Esophagus muscularis mucosa (tissue), 4 donors: ENCODE data around the gene JMJD4. TPM values are rescaled to one million over a fixed set of nuclear protein-coding genes. Genes with fewer than 3 reads are reported as not detected.

Experiments used
- DNase-seq: peaks from one replicate; pipeline ENCODE4 v3.0.0-alpha.2; 2017; ENCODE audit errors: extremely low spot score
- H3K27ac ChIP-seq, 4 donors: fragments of 200-600 bp; sonication (generic); replicated peaks in 1 of 4; 1 replicate in 3 of 4; 2 replicates in 1 of 4; pipeline ENCODE4 v1.5.1; 2016 to 2019; ENCODE audit warnings: mild to moderate bottlenecking in 1 of 4
- H3K27me3 ChIP-seq, 4 donors: fragments of 200-600 bp; sonication (generic); one replicate each; pipeline versions ENCODE4 v1.5.1 to v1.6.0; 2016 to 2019
- H3K36me3 ChIP-seq, 4 donors: fragments of 200-600 bp; sonication (generic); one replicate each; pipeline ENCODE4 v1.5.1; 2016 to 2019
- H3K4me1 ChIP-seq, 4 donors: fragments of 200-600 bp; sonication (generic); one replicate each; pipeline ENCODE4 v1.5.1; 2016 to 2019
- H3K4me3 ChIP-seq, 4 donors: fragments of 200-600 bp; sonication (generic); 1 replicate in 2 of 4; 2 replicates in 2 of 4; pipeline ENCODE4 v1.5.1; 2016 to 2019; ENCODE audit warnings: mild to moderate bottlenecking in 4 of 4, moderate library complexity in 1 of 4
- H3K9me3 ChIP-seq, 4 donors: fragments of 200-600 bp; sonication (generic); 1 replicate in 3 of 4; 2 replicates in 1 of 4; pipeline ENCODE4 v1.5.1; 2016 to 2019
- EP300 ChIP-seq: sonication (generic); formaldehyde crosslinking; IDR thresholded peaks from one replicate; pipeline ENCODE4 v1.6.1; 2017; ENCODE audit warnings: antibody characterized with exemption
- POLR2A ChIP-seq: fragments of 450-650 bp; IDR thresholded peaks from one replicate; pipeline ENCODE4 v1.6.1; 2017; ENCODE audit warnings: antibody characterized with exemption, moderate library complexity, mild to moderate bottlenecking, low read depth
- POLR2AphosphoS5 ChIP-seq, 2 donors: sonication (generic); formaldehyde crosslinking; IDR thresholded peaks; one replicate each; pipeline ENCODE4 v1.6.1; 2017; ENCODE audit warnings: antibody characterized with exemption in 2 of 2
- WGBS: methylation state at CpG from one replicate; pipeline ENCODE4 v1.1.5; 2018; 5-methylcytosine and 5-hydroxymethylcytosine counted together
- intact Hi-C: fragments of 100-400 bp; cut with DNase I; formaldehyde crosslinking; loops from one replicate; pipeline ENCODE4 v1.15.1; 2023
- total RNA-seq, 4 donors: library from RNA; depleted of rRNA; stranded (reverse); fragments of >200 nt; gene quantifications; one replicate each; pipeline versions ENCODE4 v1.1.0 to v1.2.1, GENCODE V29; 2016
- TF ChIP-seq, protein P1 (sequence below), 3 experiments: fragments of 200-600 bp in 2 of 3; fragments of 450-650 bp in 1 of 3; sonication (generic) in 2 of 3; IDR thresholded peaks; one replicate each; pipeline ENCODE4 v1.5.1; 2017 to 2019; ENCODE audit warnings: antibody characterized with exemption in 3 of 3, mild to moderate bottlenecking in 2 of 3, moderate library complexity in 1 of 3

JMJD4 gene
- total RNA-seq: 10 to 100 TPM; 10.8 to 18.4 (median 14.2) TPM

- TF ChIP-seq, protein P1, sequence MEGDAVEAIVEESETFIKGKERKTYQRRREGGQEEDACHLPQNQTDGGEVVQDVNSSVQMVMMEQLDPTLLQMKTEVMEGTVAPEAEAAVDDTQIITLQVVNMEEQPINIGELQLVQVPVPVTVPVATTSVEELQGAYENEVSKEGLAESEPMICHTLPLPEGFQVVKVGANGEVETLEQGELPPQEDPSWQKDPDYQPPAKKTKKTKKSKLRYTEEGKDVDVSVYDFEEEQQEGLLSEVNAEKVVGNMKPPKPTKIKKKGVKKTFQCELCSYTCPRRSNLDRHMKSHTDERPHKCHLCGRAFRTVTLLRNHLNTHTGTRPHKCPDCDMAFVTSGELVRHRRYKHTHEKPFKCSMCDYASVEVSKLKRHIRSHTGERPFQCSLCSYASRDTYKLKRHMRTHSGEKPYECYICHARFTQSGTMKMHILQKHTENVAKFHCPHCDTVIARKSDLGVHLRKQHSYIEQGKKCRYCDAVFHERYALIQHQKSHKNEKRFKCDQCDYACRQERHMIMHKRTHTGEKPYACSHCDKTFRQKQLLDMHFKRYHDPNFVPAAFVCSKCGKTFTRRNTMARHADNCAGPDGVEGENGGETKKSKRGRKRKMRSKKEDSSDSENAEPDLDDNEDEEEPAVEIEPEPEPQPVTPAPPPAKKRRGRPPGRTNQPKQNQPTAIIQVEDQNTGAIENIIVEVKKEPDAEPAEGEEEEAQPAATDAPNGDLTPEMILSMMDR (IDR thresholded peaks at IDR 0.05): peak in 1 of 3 experiments; percentile 44
- TF ChIP-seq POLR2A: peak; percentile 78
- TF ChIP-seq EP300: no peak
- TF ChIP-seq POLR2AphosphoS5 (IDR thresholded peaks at IDR 0.05): peak; percentile 95 to 96
- Histone ChIP-seq H3K4me1 (peaks cover 28 to 68% (median 52%) of the 10 kb centered on the region in 4 donors), H3K4me3 (peak within 1 kb of the TSS; percentile 80 to 100 (median 84)), H3K27me3 (no peaks in the 10 kb centered on the region), H3K9me3 (no peaks in the 10 kb centered on the region), H3K27ac (peak within 1 kb of the TSS; percentile 85 to 94 (median 88)), H3K36me3 (peaks cover 0 to 33% (median 31%) of the 10 kb centered on the region in 4 donors)
- intact Hi-C loops: no loop called here
- DNase-seq: peak; percentile 95
- WGBS: 0% methylated on average over 5 of the region's 83 CpGs
These were observed at the start of gene JMJD4, which contains the start of gene SNAP47 for GRCh38 chr1:227734856-227735538. JMJD4 (minus strand) TSS chr1:227735302; CDS start chr1:227735273, 29 bp downstream. SNAP47 (plus strand) TSS chr1:227735435; CDS start chr1:227747737, 12,302 bp downstream.

GRCh38 chr1:227782226-227782625, 47.1 kb upstream of the JMJD4 start:
- no peak for DNase-seq

DNA sequence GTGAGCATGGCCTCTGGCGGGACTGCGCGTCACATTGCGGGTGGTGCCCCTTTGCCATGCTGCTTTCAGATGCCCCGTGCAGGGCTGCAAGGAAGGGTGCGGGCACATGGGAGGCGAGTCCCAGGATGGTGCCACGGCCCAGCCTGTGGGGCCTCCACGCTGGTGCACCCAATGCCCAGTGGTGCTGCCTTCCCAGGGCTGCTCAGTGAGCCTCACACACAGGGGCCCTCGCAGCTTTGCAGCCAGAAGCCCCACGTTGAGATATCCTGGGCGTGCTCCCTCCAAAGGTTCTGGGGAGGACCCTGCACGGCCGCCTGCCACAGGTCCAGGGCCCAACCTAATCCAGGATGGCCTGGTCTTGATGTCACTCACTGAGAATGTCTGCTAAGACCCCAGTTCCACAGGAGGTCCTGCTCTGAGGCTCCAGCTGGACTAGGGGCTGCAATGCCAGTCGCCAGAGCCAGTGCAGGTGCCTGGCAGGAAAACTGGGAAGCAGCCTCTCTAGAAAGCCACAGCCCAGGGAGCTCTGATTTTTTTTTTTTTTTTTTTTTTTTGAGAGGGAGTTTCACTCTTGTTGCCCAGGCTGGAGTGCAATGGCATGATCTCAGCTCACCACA, 46.3 kb upstream of the JMJD4 start:
- TF ChIP-seq, protein P1 (IDR thresholded peaks at IDR 0.05): no peak
- TF ChIP-seq POLR2A (no peak), POLR2AphosphoS5 (IDR thresholded peaks at IDR 0.05) (no peak), EP300 (no peak)
- 95% methylated on average over 9 of the region's 15 CpGs for WGBS
- H3K27ac ChIP-seq: no peak overlapping the region
- H3K36me3 ChIP-seq: peaks cover 0 to 39% (median 27%) of the 10 kb centered on the region in 4 donors
- intact Hi-C loops: no loop called here
- no peak overlapping the region for H3K4me3 ChIP-seq
- H3K4me1 ChIP-seq: peaks cover 4 to 12% (median 6%) of the 10 kb centered on the region in 4 donors
- no peaks in the 10 kb centered on the region for H3K9me3 ChIP-seq
- DNase-seq: no peak
- H3K27me3 ChIP-seq: no peaks in the 10 kb centered on the region

More at GRCh38 chr1:227782226-227782625, 47.1 kb upstream of the JMJD4 start:
- TF ChIP-seq POLR2AphosphoS5 (IDR thresholded peaks at IDR 0.05) (no peak), POLR2A (no peak), EP300 (no peak)
- TF ChIP-seq, protein P1 (IDR thresholded peaks at IDR 0.05): no peak
- no peak overlapping the region for H3K4me3 ChIP-seq
- 100% methylated on average over 1 of the region's 4 CpGs for WGBS
- H3K36me3 ChIP-seq: peaks cover 0 to 35% (median 23%) of the 10 kb centered on the region in 4 donors
- H3K27ac ChIP-seq: no peak overlapping the region
- H3K4me1 ChIP-seq: peaks cover 12 to 21% (median 14%) of the 10 kb centered on the region in 4 donors
- intact Hi-C loops: no loop called here
- no peaks in the 10 kb centered on the region for H3K9me3 ChIP-seq
- no peaks in the 10 kb centered on the region for H3K27me3 ChIP-seq

GRCh38 chr1:227780101-227781044, 45.3 kb upstream of the JMJD4 start:
- no peak for DNase-seq
- no peak for TF ChIP-seq POLR2AphosphoS5 (IDR thresholded peaks at IDR 0.05)
- TF ChIP-seq, protein P1 (IDR thresholded peaks at IDR 0.05): no peak
- TF ChIP-seq EP300: no peak
- TF ChIP-seq POLR2A: no peak
- Histone ChIP-seq H3K36me3 (peaks cover 6 to 48% (median 37%) of the 10 kb centered on the region in 4 donors), H3K4me1 (peaks cover 0 to 16% (median 6%) of the 10 kb centered on the region in 4 donors), H3K9me3 (no peaks in the 10 kb centered on the region), H3K27me3 (no peaks in the 10 kb centered on the region), H3K27ac (no peak overlapping the region), H3K4me3 (no peak overlapping the region)
- 96% methylated on average over 14 of the region's 23 CpGs for WGBS
- intact Hi-C loops: no loop called here
